Kidney tubule cell (primary cell): ENCODE data around the gene AP2A1.
A peak's percentile ranks its signal among the peaks of the same experiment; 100 is the strongest.
"Not testable (repeated sequence)": the region's sequence is repeated elsewhere in the genome, so short reads cannot be mapped to it uniquely, and the experiment has no call there.

ENCODE experiments used
- DNase-seq: peaks from one replicate; pipeline ENCODE4 v3.0.0-alpha.2; 2018; ENCODE audit warnings: low spot score

The AP2A1 gene

GRCh38 chr19:49812997-49813861 lies 46.4 kb downstream of the AP2A1 start, which contains the start of gene FUZ:
FUZ (minus strand) TSS chr19:49813292; CDS start chr19:49813106, 186 bp downstream.
- peak; percentile 98 for DNase-seq

GRCh38 chr19:49814010-49814409 lies 47.2 kb downstream of the AP2A1 start:
- DNase-seq, result no peak

- DNase-seq, result no peak
Measured at GRCh38 chr19:49816590-49816989, 49.8 kb downstream of the AP2A1 start.

- peak; percentile 88 for DNase-seq
Measured at GRCh38 chr19:49817964-49818648, 51.3 kb downstream of the AP2A1 start, which contains the start of gene MED25. MED25 (plus strand) TSS chr19:49818289; CDS start chr19:49818342, 53 bp downstream.

GRCh38 chr19:49818649-49819370 lies 52.0 kb downstream of the AP2A1 start:
- peak; percentile 29 for DNase-seq

- not testable (repeated sequence) for DNase-seq
Measured at GRCh38 chr19:49819452-49820115, 52.8 kb downstream of the AP2A1 start.

- no peak for DNase-seq
Measured at GRCh38 chr19:49820125-49820524, 53.3 kb downstream of the AP2A1 start.

GRCh38 chr19:49823472-49823871 lies 56.7 kb downstream of the AP2A1 start:
- no peak for DNase-seq

GRCh38 chr19:49824662-49825061 lies 57.9 kb downstream of the AP2A1 start:
- no peak for DNase-seq

- DNase-seq, result no peak
Measured at GRCh38 chr19:49827034-49827433, 60.2 kb downstream of the AP2A1 start.

GRCh38 chr19:49829200-49829599 lies 62.4 kb downstream of the AP2A1 start:
- no peak for DNase-seq

- DNase-seq, result no peak
Measured at GRCh38 chr19:49829721-49830120, 62.9 kb downstream of the AP2A1 start.

GRCh38 chr19:49830766-49831165 lies 64.0 kb downstream of the AP2A1 start:
- no peak for DNase-seq

- no peak for DNase-seq
Measured at GRCh38 chr19:49831592-49831991, 64.8 kb downstream of the AP2A1 start.

- no peak for DNase-seq
Measured at GRCh38 chr19:49832556-49832955, 65.8 kb downstream of the AP2A1 start.

GRCh38 chr19:49833599-49833998 lies 66.8 kb downstream of the AP2A1 start:
- no peak for DNase-seq

GRCh38 chr19:49835562-49835961 lies 68.8 kb downstream of the AP2A1 start:
- DNase-seq, result no peak

GRCh38 chr19:49836176-49837008 lies 69.6 kb downstream of the AP2A1 start:
- DNase-seq, result no peak

- DNase-seq, result no peak
Measured at GRCh38 chr19:49837009-49837310, 70.2 kb downstream of the AP2A1 start.

GRCh38 chr19:49837425-49837824 lies 70.6 kb downstream of the AP2A1 start:
- no peak for DNase-seq
